Fibroblast of peridontal ligament (primary cell): ENCODE data around the gene MAP3K14.

Experiments used
- DNase-seq: peaks from one replicate; pipeline ENCODE4 v3.0.0-alpha.2; 2010; ENCODE audit errors: extremely low read depth

MAP3K14 gene

DNA sequence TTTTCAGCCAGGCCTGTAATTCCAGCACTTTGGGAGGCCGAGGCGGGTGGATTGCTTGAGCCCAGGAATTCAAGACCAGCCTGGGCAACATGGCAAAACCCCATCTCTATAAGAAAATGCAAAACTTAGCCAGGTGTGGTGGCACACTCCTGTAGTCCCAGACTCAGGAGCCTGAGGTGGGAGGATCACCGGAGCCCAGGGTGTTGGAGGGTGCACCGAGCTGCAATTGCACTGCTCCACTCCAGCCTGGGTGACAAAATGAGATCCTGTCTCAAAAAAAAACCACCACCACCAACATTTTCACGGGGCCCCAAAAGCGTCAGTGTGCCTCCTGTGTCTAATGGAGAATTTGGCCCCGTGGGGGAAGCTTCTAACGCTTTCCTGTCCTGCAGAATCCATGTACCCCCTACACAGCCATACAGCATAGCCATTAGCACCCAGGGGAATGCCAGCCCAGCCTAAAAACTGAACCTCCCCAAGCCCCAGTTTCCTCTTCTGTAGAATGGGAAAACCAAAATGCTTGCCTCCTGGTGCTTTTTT is 22.2 kb upstream of the MAP3K14 start:
- DNase-seq, result no peak

- DNase-seq, result no peak
Observed at GRCh38 chr17:45338023-45338781, 21.4 kb upstream of the MAP3K14 start.

GRCh38 chr17:45336390-45337182 is 19.8 kb upstream of the MAP3K14 start:
- no peak for DNase-seq

GRCh38 chr17:45335721-45336120 is 18.9 kb upstream of the MAP3K14 start:
- no peak for DNase-seq

DNA sequence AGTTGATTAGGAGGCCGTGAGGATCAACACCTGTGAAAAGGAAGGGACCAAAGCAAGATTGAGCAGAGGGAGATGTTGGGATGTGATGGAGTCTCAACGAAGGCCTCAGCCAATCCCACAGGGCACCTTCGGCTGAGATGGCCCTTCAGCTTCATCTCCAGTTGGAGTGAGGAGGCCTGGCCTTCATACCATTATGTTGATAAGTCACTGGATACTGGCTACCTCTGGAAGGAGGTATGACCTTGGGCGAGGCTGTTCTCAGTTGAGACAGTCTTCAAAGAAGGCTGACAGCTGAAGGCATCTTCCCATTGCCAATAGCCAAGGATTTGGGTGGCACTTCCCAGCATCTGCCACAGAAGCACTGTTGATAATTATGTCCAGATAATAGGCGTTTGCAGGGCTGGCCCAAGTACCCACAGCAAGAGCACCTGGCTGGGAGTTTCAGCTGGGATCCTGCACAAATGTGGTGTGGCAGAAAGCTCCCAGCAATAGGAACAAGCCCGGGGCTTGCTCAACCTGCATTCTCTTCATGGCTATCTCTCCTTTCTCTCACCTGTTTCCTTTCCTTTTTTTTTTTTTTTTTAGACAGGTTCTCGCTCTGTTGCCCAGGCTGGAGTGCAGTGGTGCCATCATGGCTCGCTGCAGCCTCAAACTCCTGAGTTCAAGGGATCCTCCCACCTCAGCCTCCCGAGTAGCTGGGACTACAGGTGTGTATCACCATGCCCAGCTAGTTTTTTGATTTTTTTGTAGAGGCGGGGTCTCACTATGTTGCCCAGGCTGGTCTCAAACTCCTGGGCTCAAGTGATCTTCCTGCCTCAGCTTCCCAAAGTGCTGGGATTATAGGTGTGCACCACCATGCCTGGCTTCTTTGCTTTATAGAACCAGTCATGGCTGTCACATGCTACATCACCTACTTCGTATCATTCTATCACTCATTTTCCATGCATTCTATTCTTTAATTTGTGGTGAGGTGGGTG is 18.2 kb upstream of the MAP3K14 start:
- DNase-seq, result no peak

GRCh38 chr17:45334231-45334630 is 17.4 kb upstream of the MAP3K14 start:
- no peak for DNase-seq

- DNase-seq, result no peak
Observed at GRCh38 chr17:45333702-45334092, 16.9 kb upstream of the MAP3K14 start.

GRCh38 chr17:45332989-45333701 is 16.3 kb upstream of the MAP3K14 start:
- DNase-seq, result no peak

DNA sequence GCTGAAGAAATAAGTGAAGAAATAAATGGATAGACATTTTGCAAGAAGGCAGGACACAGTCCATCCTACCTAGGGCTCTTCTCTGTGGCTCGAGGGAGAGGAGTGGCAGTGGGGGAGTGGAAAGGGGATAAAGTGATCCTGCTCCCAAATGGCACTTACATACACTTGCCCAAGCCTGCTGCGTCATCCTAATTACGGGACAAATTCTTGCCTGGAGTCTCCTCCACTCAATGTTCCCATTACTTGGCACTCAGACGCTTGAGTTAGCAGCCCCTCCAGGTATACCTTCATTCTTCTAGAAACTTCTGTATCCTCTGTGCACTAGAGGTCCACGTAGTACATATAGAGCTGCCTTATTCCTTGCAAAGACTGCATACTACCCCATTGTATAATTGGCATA is 15.7 kb upstream of the MAP3K14 start:
- no peak for DNase-seq

GRCh38 chr17:45326626-45327025 is 9.8 kb upstream of the MAP3K14 start:
- DNase-seq, result no peak

DNA sequence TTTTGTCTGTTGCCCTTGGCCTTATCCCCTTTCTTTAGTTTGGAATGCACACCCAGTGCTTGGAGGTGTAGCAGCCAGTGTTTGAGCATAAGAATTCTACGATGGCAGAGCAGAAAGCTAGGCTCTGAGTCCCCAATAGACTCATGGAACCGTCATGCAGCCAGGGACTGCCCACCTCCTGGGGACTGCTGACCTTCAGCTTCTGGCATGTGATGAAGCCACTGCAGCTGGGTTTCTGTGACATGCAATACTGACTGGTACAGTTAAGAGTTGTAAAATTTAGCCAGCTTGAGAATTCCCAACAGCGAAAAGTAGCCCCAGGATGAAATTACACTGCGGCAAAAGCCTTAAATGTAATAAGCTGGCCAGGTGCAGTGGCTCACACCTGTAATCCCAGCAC is 9.0 kb upstream of the MAP3K14 start:
- DNase-seq, result no peak

DNA sequence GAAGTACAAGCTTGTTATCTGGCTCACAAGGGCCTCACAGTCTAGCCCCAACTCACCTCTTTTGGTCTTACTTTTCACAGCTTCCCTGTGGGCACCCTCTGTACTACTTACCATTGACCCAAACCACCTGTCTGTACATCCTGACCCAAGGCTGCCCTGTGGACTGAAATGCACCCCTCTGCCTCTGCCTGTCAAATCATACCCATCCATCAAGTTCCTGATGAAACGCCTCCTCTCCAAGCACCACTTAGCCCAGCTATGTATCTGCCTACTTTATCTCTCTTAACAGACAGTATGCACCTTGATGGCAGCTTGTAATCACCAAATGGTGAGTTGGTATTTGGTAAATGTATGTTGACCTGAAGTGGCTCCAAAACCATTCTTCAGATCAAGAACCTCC is 7.5 kb upstream of the MAP3K14 start:
- DNase-seq, result no peak

DNA sequence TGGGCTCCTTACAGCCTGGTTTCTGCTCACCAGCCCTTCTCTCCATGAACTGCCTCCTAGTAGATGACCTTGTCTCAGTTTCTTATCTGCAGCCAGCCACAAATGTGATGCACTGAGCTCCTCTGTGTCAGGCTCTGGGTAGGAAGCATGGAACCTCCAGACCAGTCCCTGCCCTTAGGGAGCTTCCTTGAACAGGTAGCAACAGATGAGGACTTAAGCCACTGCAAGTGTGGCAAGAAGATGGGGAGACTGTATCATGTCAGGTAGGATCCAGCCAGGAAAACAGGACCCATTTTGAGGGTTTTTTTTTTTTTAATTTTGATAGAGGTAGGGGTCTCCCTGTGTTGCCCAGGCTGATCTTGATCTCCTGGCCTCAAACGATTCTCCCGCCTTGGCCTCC is 5.3 kb upstream of the MAP3K14 start:
- no peak for DNase-seq

DNA sequence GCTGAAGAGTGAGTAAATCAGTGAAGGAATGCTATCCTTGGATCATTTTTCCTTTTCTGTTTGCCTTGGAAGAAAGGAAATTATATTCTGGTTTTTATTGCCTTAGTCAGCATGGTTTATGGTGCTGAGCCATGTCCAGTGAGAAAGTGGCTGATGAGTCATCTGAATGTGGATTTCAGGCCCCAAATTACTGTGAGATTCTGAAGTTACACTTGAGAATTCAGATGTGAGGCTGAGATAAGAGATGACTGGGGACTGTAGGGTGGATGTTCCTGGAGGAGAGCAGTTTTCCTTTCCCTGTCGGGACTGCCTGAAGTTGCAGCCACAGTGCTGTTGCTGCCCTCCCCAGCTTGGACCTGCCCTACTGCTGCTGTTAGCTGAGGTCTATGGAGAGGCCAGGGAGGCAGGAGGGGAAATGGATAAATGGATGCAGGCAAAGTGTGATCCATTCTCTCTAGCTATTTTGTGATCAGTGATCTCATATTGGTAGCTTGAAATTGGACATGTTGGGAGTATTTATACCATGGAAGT is 4.2 kb upstream of the MAP3K14 start:
- DNase-seq, result peak; percentile 97

DNA sequence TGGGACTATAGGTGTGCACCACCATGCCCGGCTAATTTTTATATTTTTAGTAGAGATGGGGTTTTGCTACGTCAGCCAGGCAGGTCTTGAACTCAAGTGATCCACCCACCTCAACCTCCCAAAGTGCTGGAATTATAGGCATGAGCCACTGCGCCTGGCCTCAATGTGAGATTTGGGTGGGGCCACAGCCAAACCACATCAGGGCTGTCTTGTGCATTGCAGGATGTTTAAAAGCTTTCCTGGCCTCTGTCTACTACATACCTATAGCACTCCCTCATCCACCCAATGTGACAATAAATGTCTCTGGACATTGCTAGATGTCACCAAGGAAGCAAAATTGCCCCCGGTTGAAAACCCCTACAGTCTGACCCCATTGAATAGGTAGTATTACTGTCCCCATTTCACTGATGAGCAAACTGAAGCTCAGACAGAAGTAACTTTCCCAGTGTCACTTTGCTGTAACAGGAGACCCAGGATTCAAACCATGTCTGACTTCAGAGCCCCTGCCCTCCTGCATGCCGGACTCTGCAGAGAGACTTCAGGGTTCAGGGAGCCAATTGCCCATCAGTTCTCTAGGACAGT is 3.6 kb upstream of the MAP3K14 start:
- DNase-seq, result no peak

DNA sequence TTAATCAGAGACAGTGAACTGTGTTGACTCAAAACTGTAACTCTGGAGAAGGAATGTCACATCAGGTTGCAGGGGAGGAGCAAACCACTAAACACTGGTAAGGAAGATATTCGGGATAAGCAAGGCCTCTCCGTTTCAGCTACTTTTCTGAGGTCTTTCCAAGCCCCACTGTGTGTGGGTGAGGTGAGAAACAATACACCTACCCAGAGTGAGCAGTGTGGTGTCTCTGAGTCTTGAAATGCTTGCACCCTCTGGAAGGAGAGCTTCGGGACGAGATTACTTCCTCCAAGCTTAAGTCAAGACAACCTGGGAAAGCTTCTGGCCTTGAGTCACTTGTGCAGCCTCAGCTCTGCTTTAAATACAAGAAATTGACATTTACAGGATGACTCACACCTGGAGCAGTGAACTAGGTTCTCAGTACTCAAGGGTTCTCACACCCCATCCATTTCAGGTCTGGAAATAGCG is 2.5 kb upstream of the MAP3K14 start:
- DNase-seq, result no peak

DNA sequence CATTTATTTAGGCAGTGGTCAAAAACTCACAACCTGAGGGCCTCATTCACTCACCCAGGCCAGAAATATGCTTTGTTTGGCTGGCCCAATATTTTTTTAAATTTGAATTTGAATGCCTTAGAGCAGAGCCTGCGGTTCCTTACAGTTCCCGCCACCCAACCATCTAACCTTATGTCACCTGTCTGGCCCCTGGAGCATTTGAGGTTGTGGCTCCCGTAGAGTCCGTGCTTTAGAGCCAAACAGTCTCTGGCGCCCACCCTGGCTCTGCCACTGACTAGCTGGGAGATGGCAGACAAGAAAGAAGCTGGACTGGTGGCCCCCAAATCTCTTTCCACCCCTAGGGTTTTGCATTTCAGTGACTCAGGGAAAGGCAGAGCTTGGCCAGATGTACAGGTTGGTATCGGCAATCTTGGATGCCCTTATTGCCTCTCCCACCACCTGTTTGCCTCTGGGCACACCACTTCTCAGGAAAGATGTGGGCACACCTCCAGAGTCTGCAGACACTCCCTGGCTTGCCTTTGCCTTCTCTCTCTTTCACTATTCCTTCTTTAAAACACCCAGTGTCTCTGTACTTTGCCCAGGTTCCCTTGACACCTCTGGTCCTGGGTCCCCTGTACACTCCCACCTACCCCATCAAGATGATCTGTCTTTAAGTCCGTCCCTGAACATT is 1.9 kb upstream of the MAP3K14 start:
- DNase-seq, result no peak

DNA sequence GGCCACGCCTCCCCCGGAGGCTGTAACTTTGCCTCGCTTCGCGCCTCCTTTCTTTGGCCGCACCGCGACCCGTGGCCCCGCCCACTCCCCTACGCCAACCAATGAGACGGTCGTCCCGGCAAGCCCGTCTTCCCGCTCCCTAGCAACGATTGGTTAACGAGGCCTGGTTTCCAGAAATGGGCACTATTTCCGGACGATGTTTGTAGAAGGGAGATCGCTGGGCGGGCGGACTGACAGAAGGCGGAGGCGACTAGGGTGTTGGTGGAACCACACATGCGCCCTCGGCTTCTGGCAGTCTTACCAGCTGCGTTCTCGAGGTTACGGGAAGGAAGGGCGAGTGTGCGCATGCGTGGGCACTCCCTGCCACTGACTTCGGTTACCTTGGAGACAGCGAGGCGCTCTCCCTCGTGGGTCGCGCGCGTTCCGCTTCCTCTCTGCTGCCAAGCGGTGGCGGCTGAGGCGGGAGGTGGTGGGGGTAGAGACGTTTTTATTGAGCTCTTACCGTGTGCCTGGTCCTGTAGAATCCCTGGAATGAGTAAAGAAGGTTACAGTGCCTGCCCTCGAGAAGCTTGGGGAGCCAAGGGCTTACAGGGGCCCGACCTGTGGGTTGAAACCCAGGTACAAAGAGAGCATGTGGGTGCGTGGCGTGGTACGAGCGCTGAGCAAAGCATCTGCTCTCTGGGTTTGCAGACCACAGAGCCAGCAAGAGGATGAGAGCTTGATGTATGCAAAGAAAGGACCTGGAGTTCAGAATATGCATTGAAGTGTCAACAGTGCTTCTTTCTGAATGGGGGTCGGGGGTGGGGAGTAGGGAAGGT is 500 bp upstream of the MAP3K14 start:
- peak; percentile 100 for DNase-seq
